ENCODE data around the gene IFT25. TPM values are rescaled to one million over a fixed set of nuclear protein-coding genes. Genes with fewer than 3 reads are reported as not detected.

The IFT25 gene
- total RNA-seq = 23.0 and 24.8 TPM in 2 replicates

DNA sequence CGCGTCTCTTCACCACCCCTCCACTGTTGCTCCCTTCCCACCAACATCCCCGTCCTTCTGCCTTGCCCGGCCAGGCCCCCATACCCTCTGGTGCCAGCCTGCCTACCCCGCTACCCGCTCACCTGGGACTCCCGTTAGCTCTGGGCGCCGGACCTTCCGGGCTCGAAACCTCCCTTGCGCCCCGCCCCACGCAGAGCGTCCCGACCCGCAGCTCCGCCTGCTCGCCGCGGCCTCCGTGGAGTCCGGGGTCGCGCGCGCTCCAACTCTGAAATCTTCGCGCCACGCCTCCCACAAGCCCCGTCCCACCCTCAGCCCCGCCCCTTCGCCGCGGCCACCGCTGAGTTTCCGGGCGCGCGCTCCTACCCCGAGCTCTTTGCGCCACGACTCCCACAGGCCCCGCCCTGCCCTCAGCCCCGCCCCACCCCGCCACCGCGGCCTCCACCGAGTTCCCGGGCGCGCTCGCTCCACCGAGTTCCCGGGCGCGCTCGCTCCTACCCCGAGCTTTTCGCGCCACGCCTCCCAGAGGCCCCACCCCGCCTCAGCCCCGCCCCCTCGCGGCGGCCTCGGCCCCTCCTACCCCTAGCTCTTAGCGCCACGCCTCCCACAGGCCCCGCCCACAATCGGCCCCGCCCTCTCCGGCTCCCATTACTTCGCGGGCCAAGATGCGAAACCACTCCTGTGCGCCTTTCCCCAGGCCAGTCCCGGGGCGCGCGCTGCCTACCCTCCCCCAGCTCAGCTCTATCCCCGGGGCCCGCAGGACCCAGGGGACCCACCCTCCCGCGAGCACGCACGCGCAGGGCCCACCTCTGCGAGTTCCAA, at the start of gene IFT25:
Gene IFT25 (minus strand): TSS at position 267 of the 819 bp plus-strand sequence. CDS start 5,617 bp downstream, outside the sequence.

DNA sequence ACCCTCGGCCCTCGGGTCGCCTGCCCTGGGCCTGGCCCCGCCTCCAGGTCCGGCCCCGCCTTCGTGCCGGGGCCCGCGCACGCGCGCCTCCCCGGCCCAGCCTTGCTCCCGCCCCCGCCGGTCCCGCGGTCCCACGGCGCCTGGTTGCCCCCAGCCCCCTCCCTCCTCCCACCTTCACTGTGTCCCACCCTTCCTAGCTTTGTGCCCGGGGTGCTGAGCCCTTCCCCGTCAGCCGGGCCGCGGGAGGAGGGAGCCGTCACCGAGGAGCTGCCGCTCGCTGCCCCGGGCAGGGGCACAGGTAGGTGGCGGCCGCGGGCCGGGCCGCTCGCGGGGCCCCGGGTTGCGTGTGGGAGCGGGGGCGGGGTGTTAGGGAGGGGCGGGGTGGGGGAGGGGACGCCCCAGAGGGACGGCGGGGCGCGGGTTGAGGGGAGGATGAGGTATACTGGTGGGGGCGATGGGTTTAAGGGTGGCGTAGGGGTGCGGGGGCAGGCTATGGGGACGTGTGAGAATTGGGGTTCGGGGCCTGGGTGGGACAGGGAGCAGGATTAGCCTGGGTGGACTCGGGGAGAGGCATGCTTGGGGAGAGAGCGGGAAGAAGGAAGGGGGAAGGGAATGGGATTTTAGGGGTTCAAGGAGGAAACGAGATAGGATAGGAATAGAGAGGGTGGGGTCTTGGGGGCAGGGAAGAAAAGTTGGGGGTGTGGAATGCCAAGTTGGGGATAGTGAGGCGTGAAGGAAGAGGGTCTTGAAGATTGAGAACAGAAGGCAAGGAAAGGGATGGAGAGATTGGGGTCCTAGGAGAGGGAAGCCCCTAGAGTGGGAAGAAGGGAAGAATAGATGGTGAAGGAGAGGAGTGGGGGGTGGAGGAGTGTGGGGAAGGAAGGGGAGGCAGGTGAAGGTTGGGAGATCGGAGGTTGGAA, 1.0 kb upstream of the IFT25 start, which contains the start of gene LRRC42:
Gene LRRC42 (plus strand): TSS at position 99 of the 920 bp plus-strand sequence. CDS start 5,650 bp downstream, outside the sequence.

DNA sequence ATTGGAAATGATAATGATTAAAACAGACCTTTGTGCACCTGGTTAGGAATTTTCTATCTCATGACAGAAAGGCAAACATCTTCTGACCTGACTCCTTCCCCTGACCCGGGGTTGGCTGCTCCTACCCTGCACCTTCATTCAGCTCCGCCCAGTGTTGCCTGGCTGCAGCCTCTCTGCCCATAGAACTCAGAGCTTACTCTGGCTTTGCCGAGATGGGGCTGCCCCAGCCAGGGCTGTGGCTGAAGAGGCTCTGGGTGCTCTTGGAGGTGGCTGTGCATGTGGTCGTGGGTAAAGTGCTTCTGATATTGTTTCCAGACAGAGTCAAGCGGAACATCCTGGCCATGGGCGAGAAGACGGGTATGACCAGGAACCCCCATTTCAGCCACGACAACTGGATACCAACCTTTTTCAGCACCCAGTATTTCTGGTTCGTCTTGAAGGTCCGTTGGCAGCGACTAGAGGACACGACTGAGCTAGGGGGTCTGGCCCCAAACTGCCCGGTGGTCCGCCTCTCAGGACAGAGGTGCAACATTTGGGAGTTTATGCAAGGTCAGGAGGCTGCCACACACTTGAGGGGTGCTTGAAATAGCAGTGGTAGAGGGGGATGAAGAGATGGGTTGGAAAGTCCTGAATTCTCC, 51.4 kb downstream of the IFT25 start, which contains the start of gene DIO1:
Gene DIO1 (plus strand): TSS at position 189 of the 638 bp plus-strand sequence. CDS start 24 bp downstream, at position 213.

DNA sequence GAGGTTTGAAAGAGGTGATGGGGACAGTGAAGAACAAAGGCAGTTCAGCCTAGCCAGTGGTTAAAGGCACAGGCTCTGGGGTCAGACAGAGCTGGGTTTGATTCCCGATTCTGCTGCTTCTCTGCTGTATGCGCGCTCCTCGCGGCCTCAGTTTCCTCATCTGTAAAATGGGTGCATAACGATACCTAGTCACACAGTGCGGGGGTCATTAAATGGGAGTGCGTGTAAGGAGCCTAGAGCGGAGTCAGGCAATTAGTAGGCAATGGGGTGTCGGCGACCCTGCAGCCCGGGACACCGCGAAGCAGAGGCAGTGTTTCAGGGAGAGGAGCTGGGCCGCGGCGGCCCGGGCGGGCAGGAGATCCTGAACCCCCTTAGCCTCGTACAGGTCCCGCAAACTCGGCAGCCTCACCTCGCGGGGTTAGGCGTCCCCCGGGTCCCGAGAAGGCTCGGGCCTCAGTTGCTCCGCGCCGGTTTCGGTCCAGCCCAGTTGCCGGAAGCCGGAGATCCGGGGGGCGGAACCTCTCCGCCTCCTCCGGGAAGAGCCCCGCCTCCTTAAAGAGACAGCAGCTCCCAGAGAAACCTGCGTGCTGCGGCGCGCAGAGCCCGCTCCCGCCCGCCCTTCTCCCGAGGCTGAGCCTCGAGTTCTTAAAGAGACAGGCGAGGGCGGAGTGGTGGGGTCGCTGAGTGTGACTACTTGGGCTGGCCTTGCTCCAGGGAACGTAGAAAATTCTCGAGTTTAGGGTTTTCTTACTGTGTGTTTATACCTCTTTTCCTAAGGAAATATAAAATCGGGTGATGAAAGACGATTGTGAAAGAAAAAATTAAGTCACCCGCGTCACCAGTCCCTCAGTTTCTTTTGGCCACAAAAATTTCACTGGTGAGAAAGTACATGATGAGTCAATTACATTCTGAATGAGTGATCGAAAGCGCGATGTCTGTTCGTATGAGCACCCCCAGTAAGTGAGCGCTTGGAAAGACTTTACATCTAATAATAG, 55.9 kb downstream of the IFT25 start, which contains the start of gene YIPF1:
Gene YIPF1 (minus strand): TSS at position 494 of the 995 bp plus-strand sequence. CDS start 860 bp downstream, outside the sequence.

Other genes with a start within 250 kb of the IFT25 start
- gene GLIS1, start 206.5 kb downstream of the IFT25 start, total RNA-seq = 0.22 and 0.50 TPM in 2 replicates
- 17.6 and 47.7 TPM in 2 replicates for gene NDC1, start 107.4 kb downstream of the IFT25 start, total RNA-seq
- gene YIPF1, start 55.9 kb downstream of the IFT25 start, total RNA-seq = 15.3 and 20.0 TPM in 2 replicates
- gene DIO1, start 51.5 kb downstream of the IFT25 start, total RNA-seq = not detected in 2 replicates
- gene LRRC42, start 651 bp upstream of the IFT25 start, total RNA-seq = 28.8 and 34.1 TPM in 2 replicates
- under 0.01 TPM in 1 of 2 replicates, not detected in the other for gene LDLRAD1, start 72.5 kb upstream of the IFT25 start, total RNA-seq
- gene TMEM59, start 107.5 kb upstream of the IFT25 start, total RNA-seq = 150 and 341 TPM in 2 replicates
- 3.0 and 3.5 TPM in 2 replicates for gene TCEANC2, start 107.9 kb upstream of the IFT25 start, total RNA-seq
- gene CDCP2, start 207.3 kb upstream of the IFT25 start, total RNA-seq = not detected in 2 replicates

Data from uterine smooth muscle cell (primary cell).